Fibroblast of mammary gland (primary cell): Measurements from ENCODE around the gene MYO18B.

ENCODE experiments used
- DNase-seq: peaks from one replicate; pipeline ENCODE4 v3.0.0-alpha.2; 2010; ENCODE audit warnings: low read depth
- H3K4me3 ChIP-seq: 2 replicates; pipeline ENCODE4 v1.5.1; 2011; ENCODE audit warnings: low read depth, mild to moderate bottlenecking, low read length, moderate library complexity; ENCODE audit not compliant: control insufficient read depth
- CTCF ChIP-seq: conservative IDR thresholded peaks from 2 replicates; pipeline ENCODE4 v1.5.1; 2011; ENCODE audit warnings: low read depth, low read length, inconsistent platforms; ENCODE audit not compliant: control insufficient read depth, insufficient read depth

Gene MYO18B

GRCh38 chr22:25834490-25834889 is 92.5 kb downstream of the MYO18B start:
- TF ChIP-seq CTCF = no peak
- DNase-seq = no peak
- no peak overlapping the region for H3K4me3 ChIP-seq

GRCh38 chr22:25835348-25835747 is 93.4 kb downstream of the MYO18B start:
- no peak for DNase-seq
- TF ChIP-seq CTCF = no peak
- no peak overlapping the region for H3K4me3 ChIP-seq

GRCh38 chr22:25837288-25837900 is 95.4 kb downstream of the MYO18B start:
- no peak for TF ChIP-seq CTCF
- H3K4me3 ChIP-seq = no peak overlapping the region
- no peak for DNase-seq

GRCh38 chr22:25838960-25839741 is 97.2 kb downstream of the MYO18B start:
- DNase-seq = no peak
- H3K4me3 ChIP-seq = no peak overlapping the region
- no peak for TF ChIP-seq CTCF

- no peak for DNase-seq
- no peak for TF ChIP-seq CTCF
- H3K4me3 ChIP-seq = no peak overlapping the region
Measured at GRCh38 chr22:25839755-25840154, 97.8 kb downstream of the MYO18B start.

- no peak for TF ChIP-seq CTCF
- no peak overlapping the region for H3K4me3 ChIP-seq
- no peak for DNase-seq
Measured at GRCh38 chr22:25840167-25840566, 98.2 kb downstream of the MYO18B start.
